NCI-H2227 (cell line): ENCODE measurements around the gene IFFO2.

Experiments
- DNase-seq: peaks from one replicate; lab custom pipeline; 2025; ENCODE audit not compliant: unreplicated experiment; lab: John Stamatoyannopoulos, UW

Gene IFFO2

GRCh38 chr1:18951416-18951815, 5.1 kb downstream of the IFFO2 start:
- no peak for DNase-seq

GRCh38 chr1:18950401-18951026, 6.0 kb downstream of the IFFO2 start:
- DNase-seq, result no peak

GRCh38 chr1:18949686-18950400, 6.6 kb downstream of the IFFO2 start:
- DNase-seq, result peak; percentile 42

GRCh38 chr1:18948913-18949685, 7.4 kb downstream of the IFFO2 start:
- no peak for DNase-seq

GRCh38 chr1:18948048-18948912, 8.2 kb downstream of the IFFO2 start:
- DNase-seq, result no peak

- peak; percentile 24 for DNase-seq
Observed at GRCh38 chr1:18947570-18947969, 8.9 kb downstream of the IFFO2 start.

GRCh38 chr1:18946550-18947381, 9.7 kb downstream of the IFFO2 start:
- no peak for DNase-seq

- DNase-seq, result peak; percentile 90
Observed at GRCh38 chr1:18945401-18945849, 11.1 kb downstream of the IFFO2 start.

GRCh38 chr1:18944810-18945209, 11.7 kb downstream of the IFFO2 start:
- no peak for DNase-seq

- no peak for DNase-seq
Observed at GRCh38 chr1:18943914-18944572, 12.4 kb downstream of the IFFO2 start.

- DNase-seq, result no peak
Observed at GRCh38 chr1:18943162-18943561, 13.3 kb downstream of the IFFO2 start.

GRCh38 chr1:18942340-18942739, 14.1 kb downstream of the IFFO2 start:
- DNase-seq, result no peak

- DNase-seq, result no peak
Observed at GRCh38 chr1:18941221-18942141, 15.0 kb downstream of the IFFO2 start.

GRCh38 chr1:18940303-18941020, 16.0 kb downstream of the IFFO2 start:
- DNase-seq, result no peak

GRCh38 chr1:18939398-18940302, 16.8 kb downstream of the IFFO2 start:
- DNase-seq, result no peak

- no peak for DNase-seq
Observed at GRCh38 chr1:18938707-18939070, 17.8 kb downstream of the IFFO2 start.
